D721Med (cell line): ENCODE results near the gene PSMD5.

Source experiments
- DNase-seq: peaks from one replicate; pipeline ENCODE4 v3.0.0; 2011; ENCODE audit warnings: low spot score; ENCODE audit not compliant: insufficient read length
- FAIRE-seq: peaks from 2 replicates; lab custom pipeline; 2011; peaks lifted over from hg19 to GRCh38; lab: Jason Lieb, UNC
- TF ChIP-seq, protein P1 (sequence below): IDR thresholded peaks from 2 replicates; pipeline ENCODE4 v1.5.1; 2012; ENCODE audit warnings: mild to moderate bottlenecking, control low read depth; ENCODE audit not compliant: insufficient read depth; ENCODE audit errors: missing control alignments

PSMD5 gene

DNA sequence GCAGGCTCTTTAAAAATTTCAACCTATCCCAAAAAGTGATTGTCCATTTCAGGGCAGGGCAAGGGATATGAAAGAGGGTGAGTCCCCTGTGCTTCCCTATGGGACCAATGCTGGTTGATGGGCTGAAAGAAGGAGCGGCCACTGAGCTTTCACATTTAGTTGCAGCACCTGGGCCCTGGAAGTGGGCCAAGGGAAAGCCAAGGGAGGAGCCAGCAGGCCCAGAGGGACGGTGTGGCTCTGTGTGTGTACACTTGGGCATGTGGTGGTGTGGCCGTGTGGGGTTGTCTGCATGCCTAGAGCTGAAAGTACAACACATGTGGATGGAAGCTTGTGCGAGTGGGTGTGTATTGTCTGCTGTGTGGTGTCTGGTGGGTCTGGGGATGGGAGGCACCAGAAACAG is 14.0 kb upstream of the PSMD5 start:
- TF ChIP-seq, protein P1, sequence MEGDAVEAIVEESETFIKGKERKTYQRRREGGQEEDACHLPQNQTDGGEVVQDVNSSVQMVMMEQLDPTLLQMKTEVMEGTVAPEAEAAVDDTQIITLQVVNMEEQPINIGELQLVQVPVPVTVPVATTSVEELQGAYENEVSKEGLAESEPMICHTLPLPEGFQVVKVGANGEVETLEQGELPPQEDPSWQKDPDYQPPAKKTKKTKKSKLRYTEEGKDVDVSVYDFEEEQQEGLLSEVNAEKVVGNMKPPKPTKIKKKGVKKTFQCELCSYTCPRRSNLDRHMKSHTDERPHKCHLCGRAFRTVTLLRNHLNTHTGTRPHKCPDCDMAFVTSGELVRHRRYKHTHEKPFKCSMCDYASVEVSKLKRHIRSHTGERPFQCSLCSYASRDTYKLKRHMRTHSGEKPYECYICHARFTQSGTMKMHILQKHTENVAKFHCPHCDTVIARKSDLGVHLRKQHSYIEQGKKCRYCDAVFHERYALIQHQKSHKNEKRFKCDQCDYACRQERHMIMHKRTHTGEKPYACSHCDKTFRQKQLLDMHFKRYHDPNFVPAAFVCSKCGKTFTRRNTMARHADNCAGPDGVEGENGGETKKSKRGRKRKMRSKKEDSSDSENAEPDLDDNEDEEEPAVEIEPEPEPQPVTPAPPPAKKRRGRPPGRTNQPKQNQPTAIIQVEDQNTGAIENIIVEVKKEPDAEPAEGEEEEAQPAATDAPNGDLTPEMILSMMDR = no peak
- FAIRE-seq = no peak
- DNase-seq = no peak

DNA sequence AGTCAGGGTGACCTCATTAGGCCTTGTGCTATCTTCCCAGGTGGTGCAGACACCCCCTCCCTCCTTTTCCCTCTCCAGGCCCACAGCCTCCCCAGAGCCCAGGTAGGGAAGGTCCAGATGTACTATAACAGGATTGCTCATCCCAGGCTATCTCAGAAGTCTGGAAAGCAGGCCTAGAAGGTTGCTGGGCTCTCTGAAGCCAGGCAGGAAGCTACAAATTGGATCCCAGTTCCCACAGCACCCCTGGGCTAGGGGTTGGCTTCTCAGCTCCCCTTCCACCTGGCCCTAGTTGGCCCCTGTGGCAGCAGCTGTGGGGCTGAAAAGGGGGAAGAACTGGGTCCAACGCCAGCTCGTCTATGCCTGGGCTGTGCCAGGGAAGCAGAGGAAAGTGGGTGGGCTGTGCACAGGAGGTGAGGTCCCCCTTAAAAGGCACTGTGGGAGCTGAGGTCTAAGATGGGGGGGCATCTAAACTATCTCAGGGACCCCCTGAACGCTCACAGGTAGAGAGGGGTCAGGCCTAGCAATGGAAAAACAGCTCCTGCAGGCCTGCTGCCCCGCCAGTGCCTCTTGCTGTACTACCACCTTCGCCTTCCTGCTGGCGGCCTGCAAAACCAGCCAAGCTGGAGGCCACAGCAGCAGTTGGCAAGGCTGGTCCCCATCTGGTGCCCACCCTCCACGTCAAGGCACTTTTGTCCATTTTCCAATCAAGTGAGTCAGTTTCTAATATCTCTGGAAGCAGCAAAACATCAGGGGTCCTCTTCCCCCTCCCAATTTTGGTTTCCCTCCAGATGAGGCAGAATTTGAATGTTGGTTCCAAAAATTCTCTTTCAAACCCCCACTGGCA is 13.3 kb upstream of the PSMD5 start:
- TF ChIP-seq, protein P1 = no peak
- DNase-seq (no peak), FAIRE-seq (no peak)

DNA sequence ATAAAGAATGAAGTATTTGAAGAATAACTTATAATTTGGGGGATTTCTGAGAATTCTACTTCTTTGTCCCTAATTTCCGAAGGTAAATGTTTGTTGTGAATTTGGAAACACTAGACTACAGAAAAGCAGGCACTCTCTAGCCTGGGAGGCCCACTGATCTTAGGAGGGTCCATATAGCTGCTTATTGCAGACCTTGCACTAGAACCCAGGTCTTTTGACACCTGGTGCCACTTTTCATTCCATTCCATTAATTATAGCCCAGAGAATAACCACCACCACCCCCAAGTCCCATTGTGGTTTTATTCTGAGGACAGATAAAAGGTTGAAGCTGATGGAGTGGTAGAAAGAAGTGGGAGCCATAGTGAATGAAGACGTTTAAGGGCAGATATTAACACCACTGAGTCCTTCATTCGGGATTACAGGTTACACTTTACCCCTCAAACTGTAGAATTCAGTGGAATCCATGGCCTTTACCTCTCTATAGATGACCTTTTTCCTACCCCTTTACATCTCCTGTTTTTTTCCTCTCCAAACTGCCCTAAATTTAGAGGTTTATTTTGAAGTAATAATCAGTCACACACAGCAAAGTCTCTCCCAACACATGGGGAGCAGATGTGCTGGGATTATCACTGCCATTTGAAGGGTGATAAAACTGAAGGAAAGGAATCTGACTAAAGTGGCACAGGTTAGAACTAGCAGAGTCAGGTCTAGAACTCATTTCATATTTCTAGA is 12.0 kb upstream of the PSMD5 start:
- no peak for FAIRE-seq
- DNase-seq = no peak
- TF ChIP-seq, protein P1 = no peak

DNA sequence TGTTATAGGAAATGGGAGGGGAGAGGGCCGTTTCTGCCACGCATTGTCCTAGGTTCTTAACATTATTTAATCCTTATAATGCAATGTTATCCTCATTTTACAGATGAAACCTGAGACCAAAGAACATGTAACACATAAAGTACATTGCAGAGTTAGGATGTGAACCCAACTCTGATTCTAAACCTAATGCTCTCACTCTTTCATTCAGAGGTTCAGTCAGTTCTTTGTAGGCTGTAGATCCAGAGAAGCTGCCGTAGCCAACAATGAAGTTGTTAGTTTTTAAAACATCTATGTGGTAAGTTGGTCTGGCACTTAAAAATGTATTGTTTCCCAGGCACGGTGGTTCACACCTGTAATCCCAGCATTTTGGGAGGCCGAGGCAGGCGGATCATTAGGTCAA is 10.5 kb upstream of the PSMD5 start:
- no peak for FAIRE-seq
- DNase-seq = no peak
- TF ChIP-seq, protein P1 = no peak

DNA sequence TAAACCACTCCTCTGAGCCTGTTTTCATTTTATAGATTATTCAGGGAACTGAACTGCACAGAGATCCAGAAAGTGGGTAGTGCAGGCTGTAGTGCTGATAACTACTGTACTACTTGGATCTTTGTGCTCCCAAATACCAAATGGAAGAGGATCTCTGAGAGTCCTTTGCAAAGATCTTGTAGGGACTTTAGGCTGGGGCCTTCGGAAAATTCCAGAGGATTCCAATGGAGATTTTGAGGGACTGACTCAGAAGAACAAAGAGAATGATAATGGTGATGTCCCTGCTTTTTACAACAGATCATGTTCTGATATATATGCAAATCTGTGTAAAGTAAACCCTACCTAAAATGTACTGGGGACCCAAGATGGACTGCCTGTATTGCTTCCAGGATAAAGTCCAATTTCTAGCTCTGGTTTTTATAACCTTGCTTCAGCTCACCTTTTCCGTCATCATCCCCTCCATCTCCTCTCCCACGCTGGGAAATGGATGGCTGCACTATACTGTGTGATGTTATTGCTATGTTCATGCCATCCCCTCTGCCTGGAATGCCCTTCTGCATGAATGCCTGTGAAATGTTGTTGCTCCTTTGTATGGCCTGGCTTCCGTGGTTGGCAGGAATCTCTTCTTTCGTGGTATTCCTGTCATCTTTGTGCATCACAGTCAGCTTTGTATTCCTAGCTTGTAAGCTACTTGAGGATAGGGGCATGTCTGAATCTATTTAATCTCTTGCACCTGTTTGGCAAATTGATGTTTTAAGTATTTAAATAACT is 9.7 kb upstream of the PSMD5 start:
- no peak for DNase-seq
- FAIRE-seq = no peak
- TF ChIP-seq, protein P1 = no peak

DNA sequence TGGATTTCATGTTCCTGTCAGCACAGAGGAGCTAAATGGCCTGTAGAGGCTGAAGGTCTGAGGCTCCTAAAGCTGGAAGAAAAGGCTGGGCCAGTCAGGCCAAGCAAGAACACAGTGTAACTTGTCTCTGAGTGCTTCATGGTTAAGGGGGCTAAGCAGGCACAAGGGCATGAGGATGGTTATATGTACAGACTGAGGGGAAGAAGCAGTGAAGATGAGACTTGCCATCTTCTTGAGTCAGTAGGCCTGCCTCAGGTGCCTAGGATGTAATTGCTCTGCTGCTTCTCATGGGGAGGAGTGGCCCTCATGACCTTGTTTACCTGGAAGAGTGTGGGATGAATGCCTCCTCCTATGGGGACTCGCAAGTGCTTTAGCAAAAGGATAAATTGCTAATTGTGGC is 8.7 kb upstream of the PSMD5 start:
- FAIRE-seq = peak; percentile 84
- no peak for DNase-seq
- TF ChIP-seq, protein P1 = no peak
